Loucy (cell line): ENCODE measurements around the gene PPFIBP1.
"Not testable (repeated sequence)": the region's sequence is repeated elsewhere in the genome, so short reads cannot be mapped to it uniquely, and the experiment has no call there.

ENCODE experiments used
- CTCF ChIP-seq: fragments of 200-600 bp; sonication (generic); conservative IDR thresholded peaks from 2 replicates; pipeline ENCODE4 v1.5.1; 2014; ENCODE audit warnings: mild to moderate bottlenecking, antibody characterized with exemption, low read length
- EZH2phosphoT487 ChIP-seq: fragments of 200-600 bp; IDR thresholded peaks from 2 replicates; pipeline ENCODE4 v1.6.1; 2018; ENCODE audit warnings: antibody characterized with exemption, mild to moderate bottlenecking, moderate library complexity, borderline replicate concordance

GRCh38 chr12:27642361-27642760, 118.4 kb downstream of the PPFIBP1 start:
- not testable (repeated sequence) for TF ChIP-seq CTCF, EZH2phosphoT487
